Lower leg skin (tissue), 4 donors: ENCODE results near the gene GJA9. TPM values are rescaled to one million over a fixed set of nuclear protein-coding genes. Genes with fewer than 3 reads are reported as not detected.
A peak's percentile ranks its signal among the peaks of the same experiment; 100 is the strongest.
"Not testable (repeated sequence)": the region's sequence is repeated elsewhere in the genome, so short reads cannot be mapped to it uniquely, and the experiment has no call there.

Source experiments
- DNase-seq, 2 donors: peaks; one replicate each; pipeline ENCODE4 v3.0.0-alpha.2; 2019; ENCODE audit warnings: low spot score in 2 of 2
- H3K4me3 ChIP-seq: fragments of 200-600 bp; sonication (generic); 2 replicates; pipeline ENCODE4 v1.5.1; 2017; ENCODE audit warnings: mild to moderate bottlenecking, low read depth; ENCODE audit not compliant: poor library complexity, severe bottlenecking
- CTCF ChIP-seq, 3 donors: fragments of 450-650 bp; IDR thresholded peaks; one replicate each; pipeline ENCODE4 v1.5.1; 2016; ENCODE audit warnings: antibody characterized with exemption in 3 of 3, mild to moderate bottlenecking in 3 of 3, moderate library complexity in 2 of 3
- POLR2A ChIP-seq, 2 donors: fragments of 450-650 bp; IDR thresholded peaks; one replicate each; pipeline ENCODE4 v1.6.1; 2016 to 2017; ENCODE audit warnings: antibody characterized with exemption in 2 of 2, mild to moderate bottlenecking in 1 of 2, moderate library complexity in 1 of 2
- WGBS, 2 donors: methylation state at CpG; one replicate each; pipeline ENCODE4 v1.1.5; 2018; 5-methylcytosine and 5-hydroxymethylcytosine counted together
- intact Hi-C: fragments of 100-400 bp; cut with DNase I; formaldehyde crosslinking; loops from one replicate; pipeline ENCODE4 v1.15.0; 2023; ENCODE audit warnings: low total_unique reads
- total RNA-seq, 4 donors: library from RNA; depleted of rRNA; stranded (reverse); fragments of >200 nt; gene quantifications; one replicate each; pipeline ENCODE4 v1.1.0, GENCODE V29; 2016

GJA9 gene
- total RNA-seq, 4 donors from 2014 or later: 0.19 to 0.89 (median 0.22) TPM; not detected in 1

GRCh38 chr1:38859561-38860453 lies 21.6 kb downstream of the GJA9 start, which contains the start of gene RRAGC:
Gene RRAGC (minus strand): TSS chr1:38859772. CDS start chr1:38859646, 126 bp downstream.
- H3K4me3 ChIP-seq: peak within 1 kb of the TSS; percentile 84
- WGBS, 2 donors: 0 to 1% methylated on average over 26 to 48 of the region's 70 CpGs
- DNase-seq: peak; percentile 99 to 100
- no peak for TF ChIP-seq CTCF (IDR thresholded peaks at IDR 0.05)
- TF ChIP-seq POLR2A (IDR thresholded peaks at IDR 0.05): no peak
- intact Hi-C loops: no loop called here

- TF ChIP-seq POLR2A (IDR thresholded peaks at IDR 0.05) (no peak), CTCF (IDR thresholded peaks at IDR 0.05) (no peak)
- H3K4me3 ChIP-seq: peak overlapping the region; percentile 84
- WGBS, 2 donors: 0 to 1% methylated on average over 27 to 33 of the region's 51 CpGs
- peak; percentile 55 to 94 for DNase-seq
- intact Hi-C loops: no loop called here
Measured at GRCh38 chr1:38858833-38859560, 22.4 kb downstream of the GJA9 start.

GRCh38 chr1:38852780-38853179 lies 28.6 kb downstream of the GJA9 start:
- H3K4me3 ChIP-seq: no peak overlapping the region
- TF ChIP-seq CTCF (IDR thresholded peaks at IDR 0.05): no peak
- no peak for TF ChIP-seq POLR2A (IDR thresholded peaks at IDR 0.05)
- intact Hi-C loops: no loop called here
- 81 to 84% methylated on average over 4 of the region's 4 CpGs for WGBS, 2 donors
- DNase-seq: no peak

GRCh38 chr1:38848071-38848470 lies 33.3 kb downstream of the GJA9 start:
- TF ChIP-seq POLR2A (IDR thresholded peaks at IDR 0.05) (no peak), CTCF (IDR thresholded peaks at IDR 0.05) (no peak)
- no peak for DNase-seq
- no peak overlapping the region for H3K4me3 ChIP-seq
- WGBS, 2 donors: 78 to 88% methylated on average over 1 of the region's 1 CpG
- intact Hi-C loops: no loop called here

- TF ChIP-seq POLR2A (IDR thresholded peaks at IDR 0.05) (no peak), CTCF (IDR thresholded peaks at IDR 0.05) (no peak)
- intact Hi-C loops: no loop called here
- WGBS, 2 donors: 78 to 93% methylated on average over 3 of the region's 3 CpGs
- H3K4me3 ChIP-seq: no peak overlapping the region
- DNase-seq: no peak
Measured at GRCh38 chr1:38846210-38846609, 35.2 kb downstream of the GJA9 start.

GRCh38 chr1:38845088-38845487 lies 36.3 kb downstream of the GJA9 start:
- WGBS, 2 donors: 98 to 100% methylated on average over 3 of the region's 3 CpGs
- intact Hi-C loops, H3K4me3 ChIP-seq, DNase-seq: not testable (repeated sequence)
